HUES64 (cell line): Measurements from ENCODE around the gene OPHN1.
"Not testable (repeated sequence)": the region's sequence is repeated elsewhere in the genome, so short reads cannot be mapped to it uniquely, and the experiment has no call there.

Experiments
- H3K27ac ChIP-seq: 2 replicates; pipeline ENCODE4 v1.7.0; 2013; ENCODE audit warnings: low read depth, low read length, inconsistent platforms
- H3K27me3 ChIP-seq: 2 replicates; pipeline ENCODE4 v1.6.1; 2013; ENCODE audit warnings: mild to moderate bottlenecking, low read length; ENCODE audit not compliant: insufficient read depth
- H3K36me3 ChIP-seq: 2 replicates; pipeline ENCODE4 v1.6.1; 2013; ENCODE audit warnings: mild to moderate bottlenecking, low read length; ENCODE audit not compliant: insufficient read depth
- H3K4me1 ChIP-seq: 2 replicates; pipeline ENCODE4 v1.6.1; 2013; ENCODE audit warnings: mild to moderate bottlenecking, low read length, moderate library complexity; ENCODE audit not compliant: insufficient read depth
- H3K4me3 ChIP-seq: 2 replicates; pipeline ENCODE4 v1.5.1; 2013; ENCODE audit warnings: mild to moderate bottlenecking, low read length, moderate library complexity
- H3K9ac ChIP-seq: 2 replicates; pipeline ENCODE4 v1.6.1; 2013; ENCODE audit warnings: mild to moderate bottlenecking, low read depth, low read length
- H3K9me3 ChIP-seq: 2 replicates; pipeline ENCODE4 v1.6.1; 2013; ENCODE audit warnings: low read depth, low read length; ENCODE audit not compliant: insufficient read depth
- WGBS: fragments of 150-250, 120-280 bp; methylation state at CpG from one replicate; pipeline ENCODE4 v1.1.7; 2013; ENCODE audit warnings: missing lambda C conversion rate; 5-methylcytosine and 5-hydroxymethylcytosine counted together

The OPHN1 gene

DNA sequence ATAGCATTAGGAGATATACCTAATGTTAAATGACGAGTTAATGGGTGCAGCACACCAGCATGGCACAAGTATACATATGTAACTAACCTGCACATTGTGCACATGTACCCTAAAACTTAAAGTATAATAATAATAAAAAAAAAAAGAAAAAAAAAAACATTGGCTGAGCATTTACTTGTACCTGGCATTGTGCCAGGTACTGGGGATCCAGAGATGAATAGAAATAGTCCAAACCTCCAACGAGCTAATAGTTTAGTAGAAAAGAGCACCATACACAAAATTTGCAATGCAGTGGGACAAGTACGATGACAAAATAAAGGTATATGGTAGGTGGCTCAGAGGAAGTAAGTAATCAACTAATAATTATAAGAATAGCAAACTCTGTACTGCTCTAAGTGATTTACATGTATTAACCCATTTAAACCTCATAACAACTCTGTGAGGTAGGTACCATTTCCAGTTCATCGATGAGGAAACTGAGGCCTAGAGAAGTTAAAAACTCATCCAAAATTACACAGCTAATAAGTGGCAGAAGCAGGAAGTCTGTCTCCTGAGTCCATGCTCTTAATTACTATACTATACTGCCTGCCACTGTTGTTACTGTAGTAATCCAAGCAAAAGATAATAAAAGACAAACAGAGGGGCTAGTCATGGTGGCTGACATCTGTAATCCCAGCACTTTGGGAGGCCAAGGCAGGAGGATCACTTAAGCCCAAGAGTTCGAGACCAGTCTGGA is 319.3 kb downstream of the OPHN1 start:
- H3K27ac ChIP-seq, result no peak overlapping the region
- H3K9ac ChIP-seq, result no peak overlapping the region
- 83% methylated on average over 2 of the region's 5 CpGs for WGBS
- H3K36me3 ChIP-seq, result peaks cover 4% of the 10 kb centered on the region; the same call in 1 of the 2 replicates
- peaks cover 19% of the 10 kb centered on the region for H3K4me1 ChIP-seq
- no peak overlapping the region for H3K4me3 ChIP-seq
- no peaks in the 10 kb centered on the region for H3K27me3 ChIP-seq
- H3K9me3 ChIP-seq, result no peaks in the 10 kb centered on the region

DNA sequence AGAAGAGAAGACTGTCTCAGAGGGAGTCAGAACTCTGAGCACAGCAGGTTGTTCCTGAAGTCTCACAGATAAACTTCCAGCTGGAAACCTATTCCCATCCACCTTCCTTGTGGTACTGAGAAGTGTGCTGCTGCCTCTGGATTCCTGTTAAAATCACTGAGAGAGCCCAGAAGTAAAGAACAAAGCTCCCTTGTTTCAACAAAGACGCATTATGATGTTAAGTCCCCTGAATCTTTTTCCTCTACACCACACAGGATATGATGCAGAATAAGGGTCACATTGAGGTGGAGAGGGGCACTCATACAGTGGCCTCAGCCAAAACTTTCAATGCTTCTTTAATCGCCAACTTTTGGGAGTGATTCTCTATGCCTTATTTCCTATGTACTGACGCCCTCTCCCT is 321.0 kb downstream of the OPHN1 start:
- Histone ChIP-seq H3K4me1 (peaks cover 19% of the 10 kb centered on the region), H3K27ac (peak overlapping the region; percentile 62; the same call in 1 of the 2 replicates)

DNA sequence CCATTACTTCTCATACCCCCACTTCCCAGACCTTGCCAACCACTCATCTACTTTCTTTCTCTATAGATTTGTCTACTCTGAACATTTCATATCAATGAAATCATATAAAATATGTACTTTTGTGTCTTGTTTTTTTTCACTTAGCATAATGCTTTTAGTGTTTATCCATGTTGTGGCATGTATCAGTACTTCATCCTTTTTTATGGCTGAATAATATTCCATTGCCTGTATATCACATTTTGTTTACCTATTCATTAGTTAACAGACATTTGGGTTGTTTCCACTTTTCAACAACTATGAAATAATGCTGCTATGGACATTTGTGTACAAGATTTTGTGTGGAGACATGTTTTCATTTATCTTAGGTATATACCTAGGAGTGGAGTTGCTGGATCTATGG is 324.1 kb downstream of the OPHN1 start:
- peaks cover 4% of the 10 kb centered on the region; the same call in 1 of the 2 replicates for H3K36me3 ChIP-seq
- H3K9ac ChIP-seq, result no peak overlapping the region
- H3K4me3 ChIP-seq, result no peak overlapping the region
- H3K27me3 ChIP-seq, result no peaks in the 10 kb centered on the region
- peaks cover 19% of the 10 kb centered on the region for H3K4me1 ChIP-seq
- no peak overlapping the region for H3K27ac ChIP-seq
- H3K9me3 ChIP-seq, result no peaks in the 10 kb centered on the region

More for the DNA sequence above, 321.0 kb downstream of the OPHN1 start:
- Histone ChIP-seq H3K9me3 (no peaks in the 10 kb centered on the region), H3K4me3 (no peak overlapping the region), H3K36me3 (peaks cover 4% of the 10 kb centered on the region; the same call in 1 of the 2 replicates), H3K9ac (no peak overlapping the region), H3K27me3 (no peaks in the 10 kb centered on the region)
- WGBS, result 82% methylated on average over 2 of the region's 3 CpGs

DNA sequence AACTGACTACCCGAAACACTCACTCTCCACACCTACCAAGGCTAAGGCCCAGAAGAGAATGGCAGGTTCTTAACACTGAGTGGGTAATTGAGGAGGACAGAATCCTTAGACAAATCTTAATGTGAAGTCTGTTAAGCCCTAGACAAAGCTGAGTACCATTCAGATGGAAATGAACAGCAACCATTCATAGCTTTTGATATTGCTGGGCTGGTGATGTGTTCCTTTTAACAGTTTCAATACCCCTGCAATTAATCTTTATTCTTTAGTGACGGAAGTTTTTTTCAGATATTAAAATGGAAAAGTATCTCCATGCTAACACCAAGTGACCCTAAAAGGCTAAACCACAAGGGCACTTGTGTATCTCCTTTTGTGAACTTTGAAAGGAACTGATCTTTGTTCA is 334.9 kb downstream of the OPHN1 start:
- no peaks in the 10 kb centered on the region for H3K9me3 ChIP-seq
- no peaks in the 10 kb centered on the region for H3K27me3 ChIP-seq
- H3K27ac ChIP-seq, result no peak overlapping the region
- no peak overlapping the region for H3K4me3 ChIP-seq
- no peak overlapping the region for H3K9ac ChIP-seq
- H3K36me3 ChIP-seq, result no peaks in the 10 kb centered on the region; the same call in 1 of the 2 replicates
- H3K4me1 ChIP-seq, result peaks cover 17% of the 10 kb centered on the region
- WGBS, result 86% methylated on average over 1 of the region's 2 CpGs

DNA sequence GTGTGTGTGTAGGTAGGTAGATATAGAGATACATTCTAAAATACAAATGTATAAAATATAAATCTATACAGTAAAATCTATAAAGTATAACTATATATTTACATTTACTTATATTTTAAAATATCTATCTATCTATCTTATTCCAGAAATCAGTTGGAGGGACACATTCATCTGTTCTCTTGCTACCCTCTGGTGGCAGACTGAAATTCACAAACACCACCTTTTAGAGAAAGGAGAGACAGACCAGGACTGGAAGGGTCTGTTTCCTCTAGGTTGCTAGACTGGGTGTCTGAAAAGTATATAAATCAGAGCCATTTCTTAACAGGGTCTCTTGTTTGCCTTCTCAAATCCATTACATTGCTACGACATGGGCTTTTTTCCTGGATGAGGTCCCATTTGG is 343.0 kb downstream of the OPHN1 start:
- Histone ChIP-seq H3K27me3 (no peaks in the 10 kb centered on the region), H3K36me3 (no peaks in the 10 kb centered on the region), H3K4me3 (no peak overlapping the region), H3K4me1 (no peaks in the 10 kb centered on the region), H3K9me3 (no peaks in the 10 kb centered on the region), H3K27ac (no peak overlapping the region), H3K9ac (no peak overlapping the region)
- WGBS, result 96% methylated on average over 1 of the region's 1 CpG

DNA sequence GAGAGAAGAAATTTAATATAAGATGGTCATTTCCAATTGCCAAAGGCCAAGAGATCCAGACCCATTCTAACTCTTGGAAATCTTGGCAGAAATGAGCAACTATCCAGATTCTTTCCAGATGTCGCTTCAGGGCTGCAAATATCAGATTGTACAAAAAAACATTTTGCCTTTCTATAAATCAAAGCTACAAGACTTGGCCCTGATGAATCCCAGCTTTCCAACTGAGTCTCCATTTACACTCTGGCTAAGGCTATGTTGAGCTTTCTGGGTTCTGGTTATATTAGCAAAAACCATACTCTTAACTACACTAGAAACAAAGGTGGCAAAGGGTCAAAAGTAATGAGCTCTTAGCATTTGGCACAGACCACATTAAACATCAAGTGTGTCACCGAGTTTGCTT is 345.8 kb downstream of the OPHN1 start:
- H3K4me3 ChIP-seq, result no peak overlapping the region

DNA sequence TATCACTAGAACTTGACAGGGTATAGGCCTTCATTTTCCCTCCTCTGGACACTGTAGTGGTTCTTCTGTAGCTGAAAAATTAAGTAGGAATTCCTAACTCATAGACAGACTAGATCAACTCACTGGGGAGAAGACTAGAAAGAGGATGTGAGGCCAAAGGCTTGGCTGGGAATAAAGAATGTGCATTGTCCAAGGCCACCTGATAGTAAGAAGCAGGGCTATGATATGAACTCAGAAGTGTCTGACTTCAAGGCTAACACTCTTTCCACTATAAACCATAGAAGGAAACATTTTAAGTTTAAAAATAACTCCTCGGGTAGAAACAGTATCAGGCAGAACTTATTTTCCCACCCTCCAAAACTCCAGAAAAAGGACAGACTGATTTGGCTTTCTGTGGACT is 346.6 kb downstream of the OPHN1 start:
- Histone ChIP-seq H3K36me3 (no peaks in the 10 kb centered on the region), H3K4me3 (no peak overlapping the region), H3K4me1 (no peaks in the 10 kb centered on the region), H3K9ac (no peak overlapping the region), H3K27ac (no peak overlapping the region), H3K9me3 (no peaks in the 10 kb centered on the region), H3K27me3 (no peaks in the 10 kb centered on the region)
- 100% methylated on average over 1 of the region's 1 CpG for WGBS

More for the DNA sequence above, 345.8 kb downstream of the OPHN1 start:
- no peak overlapping the region for H3K27ac ChIP-seq
- 100% methylated on average over 2 of the region's 2 CpGs for WGBS
- H3K9ac ChIP-seq, result no peak overlapping the region
- no peaks in the 10 kb centered on the region for H3K4me1 ChIP-seq
- no peaks in the 10 kb centered on the region for H3K36me3 ChIP-seq
- no peaks in the 10 kb centered on the region for H3K27me3 ChIP-seq
- no peaks in the 10 kb centered on the region for H3K9me3 ChIP-seq

DNA sequence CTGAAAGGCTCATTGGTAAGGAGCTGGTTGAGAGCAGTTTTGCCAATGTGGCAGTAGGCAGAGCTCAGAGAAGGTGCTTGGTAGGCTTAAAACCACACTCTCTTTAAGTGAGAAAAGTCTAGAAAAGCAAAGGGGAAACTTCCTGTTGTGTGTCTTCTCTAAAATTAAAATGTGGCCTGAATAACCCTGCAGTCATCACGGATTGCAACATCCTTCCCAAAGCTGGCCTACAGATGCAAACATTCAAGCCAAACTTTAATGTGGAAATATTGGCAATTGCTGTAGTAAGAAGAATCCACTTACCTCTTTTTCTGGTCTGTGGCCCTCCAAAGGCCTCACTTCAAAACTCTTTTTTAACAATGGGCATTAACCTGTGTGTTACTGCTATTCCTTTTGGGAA is 348.5 kb downstream of the OPHN1 start:
- WGBS, result 78% methylated on average over 1 of the region's 1 CpG
- Histone ChIP-seq H3K9me3 (no peaks in the 10 kb centered on the region), H3K36me3 (no peaks in the 10 kb centered on the region)

DNA sequence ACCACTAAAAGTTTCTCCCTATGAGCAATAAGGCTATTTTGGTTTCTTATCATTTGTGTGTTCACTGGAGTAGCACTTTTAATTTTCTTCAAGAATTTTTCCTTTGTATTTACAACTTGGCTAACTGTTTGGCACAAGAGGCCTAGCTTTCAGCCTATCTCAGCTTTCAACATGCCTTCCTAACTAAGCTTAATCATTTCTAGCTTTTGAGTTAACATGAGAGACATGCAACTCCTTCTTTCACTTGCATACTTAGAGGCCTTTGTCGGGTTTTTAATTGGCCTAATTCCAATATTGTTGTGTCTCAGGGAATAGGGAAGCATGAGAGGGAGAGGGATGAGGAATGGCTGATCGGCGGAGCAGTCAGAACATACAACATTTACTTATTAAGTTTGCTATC is 349.8 kb downstream of the OPHN1 start:
- no CpG with 5 or more reads among the region's 3 CpGs for WGBS
- no peak overlapping the region for H3K9ac ChIP-seq
- no peaks in the 10 kb centered on the region for H3K4me1 ChIP-seq

More for the DNA sequence above, 348.5 kb downstream of the OPHN1 start:
- no peak overlapping the region for H3K4me3 ChIP-seq
- no peak overlapping the region for H3K27ac ChIP-seq
- no peak overlapping the region for H3K9ac ChIP-seq
- no peaks in the 10 kb centered on the region for H3K4me1 ChIP-seq
- H3K27me3 ChIP-seq, result no peaks in the 10 kb centered on the region

DNA sequence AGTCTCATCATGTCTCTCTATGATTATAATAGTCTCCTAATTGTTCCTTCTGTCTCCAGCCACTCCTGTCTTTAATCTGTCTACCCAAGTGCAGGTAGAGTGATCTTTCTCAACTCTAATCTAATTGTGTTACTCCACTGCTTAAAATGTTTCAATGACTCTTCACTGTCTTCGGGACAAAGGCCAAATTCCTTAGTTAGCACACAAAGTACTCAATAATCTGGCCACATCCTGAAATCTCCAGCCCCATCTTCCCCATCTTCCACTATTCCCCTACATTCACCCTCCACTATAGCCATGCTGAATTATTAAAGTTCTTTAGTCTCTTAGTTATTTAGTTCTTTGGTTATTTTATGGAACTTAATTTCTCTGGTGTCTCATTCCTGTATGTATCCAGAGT is 353.3 kb downstream of the OPHN1 start:
- WGBS, result 85% methylated on average over 1 of the region's 1 CpG
- no peaks in the 10 kb centered on the region for H3K27me3 ChIP-seq

More for the DNA sequence above, 349.8 kb downstream of the OPHN1 start:
- Histone ChIP-seq H3K36me3 (no peaks in the 10 kb centered on the region), H3K27ac (no peak overlapping the region), H3K9me3 (no peaks in the 10 kb centered on the region), H3K27me3 (no peaks in the 10 kb centered on the region), H3K4me3 (no peak overlapping the region)

DNA sequence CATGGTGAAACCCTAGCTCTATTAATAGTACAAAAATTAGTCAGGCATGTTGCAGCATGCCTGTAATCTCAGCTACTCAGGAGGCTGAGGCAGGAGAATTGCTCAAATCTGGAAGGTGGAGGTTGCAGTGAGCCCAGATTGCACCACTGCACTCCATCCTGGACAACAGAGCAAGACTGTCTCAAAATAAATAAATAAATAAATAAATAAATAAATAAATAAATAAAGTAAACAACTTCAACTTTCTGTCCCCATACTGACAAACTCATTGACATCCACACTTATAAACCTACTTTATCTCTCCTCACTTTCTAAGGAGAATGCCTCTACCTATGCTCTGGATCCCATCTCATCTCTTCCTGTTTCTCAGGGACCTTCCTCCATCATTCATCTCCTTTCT is 354.5 kb downstream of the OPHN1 start:
- H3K27me3 ChIP-seq, H3K9me3 ChIP-seq, H3K4me1 ChIP-seq, H3K27ac ChIP-seq, H3K36me3 ChIP-seq, H3K9ac ChIP-seq, H3K4me3 ChIP-seq: not testable (repeated sequence)

More for the DNA sequence above, 353.3 kb downstream of the OPHN1 start:
- H3K36me3 ChIP-seq, result no peaks in the 10 kb centered on the region
- no peak overlapping the region for H3K27ac ChIP-seq
- no peaks in the 10 kb centered on the region for H3K4me1 ChIP-seq
- H3K4me3 ChIP-seq, result no peak overlapping the region
- no peak overlapping the region for H3K9ac ChIP-seq
- H3K9me3 ChIP-seq, result no peaks in the 10 kb centered on the region

DNA sequence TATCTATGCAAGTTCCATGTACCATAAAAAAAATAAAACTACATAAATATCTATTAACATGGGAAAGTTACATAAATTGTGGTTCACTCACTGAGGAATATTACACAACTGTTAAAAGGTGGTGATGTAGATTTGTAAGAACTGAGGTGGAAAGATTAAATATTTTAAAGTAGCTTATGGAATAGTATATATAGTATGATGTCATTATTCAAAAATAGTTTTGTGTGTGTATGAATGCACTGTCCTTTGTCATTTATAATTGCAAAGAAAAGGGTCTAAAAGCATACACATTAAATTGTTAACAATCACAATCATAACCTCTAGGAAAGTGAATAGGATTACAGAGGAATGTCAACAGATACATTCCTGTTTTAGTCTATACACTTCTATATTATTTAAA is 355.9 kb downstream of the OPHN1 start:
- no peaks in the 10 kb centered on the region for H3K27me3 ChIP-seq
- H3K9ac ChIP-seq, result no peak overlapping the region
- no peaks in the 10 kb centered on the region for H3K4me1 ChIP-seq

More for the DNA sequence above, 355.9 kb downstream of the OPHN1 start:
- no peaks in the 10 kb centered on the region for H3K9me3 ChIP-seq
- no peak overlapping the region for H3K27ac ChIP-seq
- no peaks in the 10 kb centered on the region for H3K36me3 ChIP-seq
- H3K4me3 ChIP-seq, result no peak overlapping the region
